Occipital lobe (tissue), 3 donors: ENCODE measurements around the gene EPHA10. TPM values are rescaled to one million over a fixed set of nuclear protein-coding genes. Genes with fewer than 3 reads are reported as not detected.

Source experiments
- DNase-seq: peaks from one replicate; lab custom pipeline; 2025; lab: John Stamatoyannopoulos, UW
- small RNA-seq: library from RNA; depleted of rRNA; stranded (forward); fragments of <200 nt; gene quantifications from one replicate; pipeline ENCODE3, GENCODE V24; 2014
- total RNA-seq: library from RNA; depleted of rRNA; stranded (reverse); fragments of >200 nt; gene quantifications from one replicate; pipeline ENCODE4 v1.2.3, GENCODE V29; 2014

EPHA10 gene
- total RNA-seq, 1 donor from 2014 or later = 10.1 TPM

GRCh38 chr1:37676281-37677142 lies 88.4 kb downstream of the EPHA10 start:
- no peak for DNase-seq

GRCh38 chr1:37673920-37674319 lies 91.0 kb downstream of the EPHA10 start:
- DNase-seq = no peak

DNA sequence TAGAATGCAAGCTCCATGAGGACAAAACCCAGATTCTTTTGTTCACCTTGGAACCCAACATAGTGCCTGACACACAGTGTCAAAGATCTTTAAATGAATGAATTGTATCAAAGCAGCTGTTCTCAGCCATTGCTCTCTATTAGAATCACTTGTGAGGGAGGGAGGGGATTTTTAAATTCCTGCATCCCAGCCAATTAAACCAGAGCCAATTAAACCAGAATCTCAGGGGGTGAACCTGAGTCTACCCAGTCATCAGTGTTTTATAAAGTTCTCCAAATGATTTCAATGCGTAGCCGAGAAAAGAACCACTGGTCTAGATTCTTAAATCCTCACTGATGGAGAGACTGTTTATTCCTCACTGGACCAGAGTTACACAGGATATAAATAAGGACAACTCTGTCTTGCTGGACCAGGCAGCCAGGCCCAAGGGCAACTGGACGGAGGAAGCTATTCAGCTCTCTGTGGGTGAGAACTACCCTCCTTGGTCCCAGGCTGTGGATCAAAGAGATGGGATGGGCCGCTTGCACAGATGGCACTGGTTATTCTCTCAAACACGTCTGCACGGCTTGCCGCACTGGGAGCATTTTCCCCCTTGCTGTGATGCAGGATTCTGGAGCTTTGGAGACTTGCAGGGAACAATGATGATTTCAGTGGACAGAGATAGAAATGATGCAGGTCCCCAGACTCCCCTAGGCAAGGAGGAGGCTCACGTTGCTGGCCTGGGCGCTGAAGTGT lies 92.6 kb downstream of the EPHA10 start:
- no peak for DNase-seq

DNA sequence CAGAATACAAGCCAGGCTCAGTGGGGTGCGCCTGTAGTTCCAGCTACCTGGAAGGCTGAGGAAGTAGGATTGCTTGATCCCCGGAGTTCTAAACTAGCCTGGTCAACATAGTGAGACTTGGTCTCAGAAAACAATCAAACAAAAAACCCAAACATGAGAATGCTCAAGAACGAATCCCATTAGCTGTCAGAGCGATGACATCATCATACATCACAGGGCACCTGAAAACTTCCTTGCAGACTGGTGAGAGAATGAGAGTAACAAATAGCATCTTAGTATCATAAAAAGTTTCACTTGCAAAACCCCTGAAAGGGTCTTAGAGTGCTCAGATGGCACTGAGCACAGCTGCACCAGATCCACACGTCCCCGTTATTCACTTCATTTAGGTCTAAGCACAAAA lies 93.7 kb downstream of the EPHA10 start:
- DNase-seq = no peak

GRCh38 chr1:37670133-37670532 lies 94.8 kb downstream of the EPHA10 start:
- no peak for DNase-seq

- no peak for DNase-seq
Measured at GRCh38 chr1:37667023-37667671, 97.8 kb downstream of the EPHA10 start.

DNA sequence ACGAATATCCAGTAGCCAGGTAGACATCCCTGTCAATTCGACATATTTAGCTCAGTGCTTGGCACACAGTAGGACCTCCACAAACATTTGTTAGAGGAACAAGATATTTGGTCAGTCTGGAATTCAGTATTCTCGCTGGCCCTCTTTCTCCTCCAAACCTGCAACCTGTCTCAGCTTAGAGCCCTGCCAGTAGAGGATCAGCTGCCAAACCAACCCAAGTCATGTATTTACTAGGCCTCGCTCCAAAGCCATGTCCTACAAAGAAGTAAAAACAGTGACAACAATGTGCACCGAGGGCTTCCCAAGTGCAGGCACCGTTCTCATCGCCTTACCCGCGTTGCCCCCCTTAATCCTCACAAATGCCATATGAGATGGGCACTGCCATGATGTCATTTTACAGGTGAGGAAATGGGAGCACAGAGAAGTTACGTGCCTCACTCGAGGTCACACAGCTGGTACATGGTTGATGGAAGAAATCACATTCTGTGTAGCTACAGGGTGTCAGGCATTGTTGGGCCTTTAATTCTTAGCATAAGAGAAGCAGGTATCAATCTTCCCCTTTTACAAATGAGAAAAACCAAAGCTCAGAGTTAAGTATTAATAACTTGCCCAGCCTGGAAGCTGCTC lies 98.6 kb downstream of the EPHA10 start:
- DNase-seq = no peak

Small RNA genes within 50 kb of the gene (small RNA-seq; reads per million reads assigned to genes)
- gene RF00019 = not detected

Other genes with a start within 250 kb of the EPHA10 start
- gene SNIP1, start 210.8 kb downstream of the EPHA10 start, total RNA-seq = 25.0 TPM
- gene DNALI1, start 208.2 kb downstream of the EPHA10 start, total RNA-seq = 3.1 TPM
- 45.7 TPM for gene GNL2, start 169.2 kb downstream of the EPHA10 start, total RNA-seq
- not detected for gene RSPO1, start 130.2 kb downstream of the EPHA10 start, total RNA-seq
- 0.31 TPM for gene CDCA8, start 72.6 kb downstream of the EPHA10 start, total RNA-seq
- gene MANEAL, start 28.7 kb upstream of the EPHA10 start, total RNA-seq = 30.7 TPM
- 10.3 TPM for gene C1orf122, start 42.7 kb upstream of the EPHA10 start, total RNA-seq
- gene YRDC, start 43.1 kb upstream of the EPHA10 start, total RNA-seq = 14.3 TPM
- gene MTF1, start 94.5 kb upstream of the EPHA10 start, total RNA-seq = 3.1 TPM
- gene INPP5B, start 181.9 kb upstream of the EPHA10 start, total RNA-seq = 16.7 TPM
- 53.5 TPM for gene SF3A3, start 224.9 kb upstream of the EPHA10 start, total RNA-seq
- gene FHL3, start 240.4 kb upstream of the EPHA10 start, total RNA-seq = 4.1 TPM
- gene UTP11, start 247.6 kb upstream of the EPHA10 start, total RNA-seq = 52.9 TPM